ENCODE measurements around the gene FEM1A.
"Not testable (repeated sequence)": the region's sequence is repeated elsewhere in the genome, so short reads cannot be mapped to it uniquely, and the experiment has no call there.

FEM1A gene

DNA sequence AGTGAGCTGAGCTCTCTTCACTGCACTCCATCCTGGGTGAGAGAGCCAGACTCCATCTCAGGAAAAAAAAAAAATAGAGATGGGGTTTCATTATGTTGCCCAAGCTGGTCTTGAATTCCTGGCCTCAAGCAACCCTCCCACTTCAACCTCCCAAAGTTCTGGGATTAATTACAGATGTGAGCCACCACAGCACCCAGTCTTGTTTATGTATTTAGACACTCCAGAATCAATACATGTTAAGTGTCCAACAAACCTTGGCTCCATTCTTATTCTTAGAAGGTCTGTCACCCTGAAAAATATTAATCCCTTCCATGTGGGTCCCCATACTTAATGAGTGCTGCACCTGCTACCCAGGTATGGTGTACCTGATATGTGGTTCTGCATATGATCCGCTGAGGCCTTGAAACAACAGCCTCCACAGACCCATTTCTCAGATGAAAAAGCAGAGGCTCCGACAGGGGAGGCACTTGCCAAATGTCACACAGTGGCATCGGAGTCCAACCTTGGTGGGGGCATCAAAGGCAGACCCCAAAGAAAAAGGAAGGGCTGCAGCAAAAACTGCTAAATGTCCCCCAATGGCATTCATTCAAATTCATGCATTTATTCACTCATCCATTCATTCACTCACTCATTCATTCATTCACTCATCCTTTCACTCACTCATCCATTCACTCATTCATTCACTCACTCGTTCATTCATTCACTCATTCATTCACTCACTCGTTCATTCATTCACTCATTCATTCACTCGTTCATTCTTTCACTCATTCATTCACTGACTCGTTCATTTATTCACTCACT is 23.3 kb downstream of the FEM1A start:
- DNase-seq = no peak

DNA sequence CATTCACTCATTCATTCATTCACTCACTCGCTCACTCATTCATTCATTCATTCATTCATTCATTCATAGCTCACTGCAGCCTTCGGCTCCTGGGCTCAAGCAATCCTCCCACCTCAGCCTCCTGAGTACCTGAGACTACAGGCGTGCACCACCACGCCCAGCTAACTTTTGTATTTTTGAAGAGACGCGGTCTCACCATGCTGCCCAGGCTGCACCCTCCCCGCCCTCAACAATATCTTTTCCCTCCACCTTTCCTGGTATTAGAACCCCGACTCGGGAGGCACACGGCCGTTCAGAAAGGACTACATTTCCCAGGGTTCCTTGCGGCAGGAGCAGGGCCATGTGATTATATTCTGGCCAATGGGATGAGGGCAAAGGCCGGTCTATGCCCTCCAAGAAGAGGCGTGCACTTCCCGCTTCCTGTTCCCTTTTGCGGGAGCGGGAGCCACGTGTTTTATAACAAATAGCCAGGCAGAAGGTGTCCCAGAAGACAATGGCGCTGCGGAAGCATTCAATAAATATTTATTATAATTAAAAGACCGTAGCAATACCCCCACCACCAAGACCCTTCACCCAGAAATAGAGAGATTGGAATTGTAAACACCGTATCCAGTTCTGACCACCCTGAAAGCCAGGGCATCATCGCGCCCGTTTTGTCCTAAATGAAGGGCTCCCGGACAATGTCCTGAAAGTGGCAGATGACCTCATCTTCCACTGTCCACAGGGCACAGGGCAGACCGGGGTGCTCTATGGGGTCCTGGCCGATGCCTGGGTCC is 24.1 kb downstream of the FEM1A start:
- peak; percentile 88 for DNase-seq

DNA sequence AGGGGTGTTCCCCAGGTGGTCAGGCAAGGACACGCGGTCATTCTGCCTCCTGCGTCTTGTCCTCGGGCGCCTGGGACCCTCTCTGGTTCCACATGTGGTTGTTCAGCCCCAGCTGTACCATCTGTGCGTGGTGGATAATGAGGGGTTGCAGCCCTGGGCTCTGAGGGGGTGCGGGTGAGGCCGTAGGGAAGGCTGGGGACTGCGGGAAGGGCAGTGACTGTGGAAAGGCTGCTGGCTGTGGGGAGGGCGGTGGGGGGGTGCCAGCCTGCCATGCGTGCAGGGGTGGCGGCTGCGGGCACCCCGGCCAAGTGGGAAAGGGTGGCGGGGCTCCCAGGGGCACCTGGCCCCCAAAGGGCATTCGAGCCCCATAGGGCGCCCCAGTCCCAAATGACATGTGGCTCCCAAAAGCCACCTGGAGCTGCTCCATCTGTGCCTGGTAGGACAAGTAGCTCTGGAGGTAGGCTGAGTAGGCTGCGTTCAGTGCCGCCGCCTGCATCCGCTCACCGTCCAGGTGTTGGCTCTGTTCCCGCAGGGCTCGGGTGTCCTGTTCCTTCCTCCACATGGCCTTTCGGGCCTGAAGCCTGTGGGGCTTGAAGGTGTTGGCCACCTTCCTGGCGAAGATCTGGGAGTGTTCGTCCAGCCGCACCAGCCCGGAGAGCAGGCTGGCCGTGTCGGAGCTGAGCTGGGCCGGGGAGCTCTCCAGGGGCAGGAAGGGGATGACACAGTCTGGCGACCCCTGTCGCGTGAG is 24.8 kb downstream of the FEM1A start:
- no peak for DNase-seq

DNA sequence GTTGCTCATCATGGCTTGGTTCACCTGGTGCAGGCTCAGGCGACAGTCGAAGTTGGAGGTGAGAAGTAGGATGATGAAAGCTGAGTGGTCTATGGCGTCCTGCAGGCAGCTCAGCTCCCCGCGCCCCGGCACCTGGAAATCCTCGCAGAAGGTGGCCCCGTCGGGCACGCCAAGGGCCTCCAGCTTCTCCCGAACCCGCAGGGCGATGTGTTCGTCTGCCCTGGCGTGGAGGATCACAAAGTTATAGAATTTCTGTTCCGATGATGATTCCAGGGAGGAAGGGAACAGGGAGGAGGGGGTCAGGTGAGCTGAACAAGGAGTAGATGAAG is 25.4 kb downstream of the FEM1A start:
- DNase-seq = no peak

DNA sequence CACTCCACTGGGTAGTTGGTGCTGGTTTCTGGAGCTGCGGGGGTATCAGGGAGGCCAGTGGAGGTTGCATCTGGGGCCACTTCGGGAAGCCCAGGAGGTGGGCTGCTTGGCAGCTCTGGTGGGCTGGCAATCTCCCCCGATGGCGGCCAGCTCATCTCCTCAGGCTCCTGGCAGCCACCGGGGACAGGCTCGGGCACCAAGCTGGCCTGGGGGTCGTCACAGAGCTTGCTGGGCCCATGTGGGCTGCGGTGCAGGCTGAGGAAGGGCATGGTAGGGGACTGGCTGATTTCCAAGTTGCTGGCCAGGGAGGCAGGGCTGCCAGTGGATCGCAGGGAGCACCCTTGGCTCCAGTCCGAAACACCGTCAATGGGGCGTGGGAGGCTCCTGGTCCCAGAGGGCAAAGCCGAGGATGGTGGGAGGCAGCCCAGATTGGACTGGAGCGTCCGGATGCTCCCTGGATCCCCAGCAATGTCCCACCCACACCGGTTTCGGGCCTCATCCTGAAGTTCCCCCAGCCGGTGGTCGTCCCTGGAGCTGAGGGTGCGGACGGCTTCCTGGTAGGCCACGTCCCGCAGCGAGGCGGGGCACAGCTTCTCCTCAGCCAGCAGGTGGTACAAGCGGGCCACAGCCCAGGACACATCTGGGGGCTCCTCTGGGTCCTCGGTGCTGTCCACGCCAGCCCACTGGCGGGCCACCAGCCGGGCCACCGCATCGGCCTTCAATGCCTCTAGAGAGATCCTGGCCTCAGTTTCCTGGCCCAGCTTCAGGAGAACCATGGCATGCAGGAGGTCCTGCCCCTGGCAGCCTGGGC is 26.1 kb downstream of the FEM1A start:
- no peak for DNase-seq

DNA sequence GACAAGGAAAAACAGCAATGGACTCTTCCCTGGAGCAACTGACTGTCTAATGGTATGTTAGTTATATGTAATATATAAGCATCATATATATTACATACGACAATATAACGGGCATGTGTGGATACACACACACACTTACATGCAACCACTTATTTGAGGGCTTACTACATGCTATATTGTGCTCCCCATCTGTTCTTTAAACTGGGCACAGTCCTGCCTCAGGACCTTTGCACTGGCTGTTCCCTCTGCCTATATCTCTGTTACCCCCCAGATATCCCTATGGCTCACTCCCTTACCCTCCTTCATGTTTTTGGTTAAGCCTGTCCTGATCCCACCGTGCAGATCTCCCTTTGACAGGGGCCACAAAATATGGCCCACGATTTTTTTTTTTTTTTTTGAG is 29.7 kb downstream of the FEM1A start:
- no peak for DNase-seq

DNA sequence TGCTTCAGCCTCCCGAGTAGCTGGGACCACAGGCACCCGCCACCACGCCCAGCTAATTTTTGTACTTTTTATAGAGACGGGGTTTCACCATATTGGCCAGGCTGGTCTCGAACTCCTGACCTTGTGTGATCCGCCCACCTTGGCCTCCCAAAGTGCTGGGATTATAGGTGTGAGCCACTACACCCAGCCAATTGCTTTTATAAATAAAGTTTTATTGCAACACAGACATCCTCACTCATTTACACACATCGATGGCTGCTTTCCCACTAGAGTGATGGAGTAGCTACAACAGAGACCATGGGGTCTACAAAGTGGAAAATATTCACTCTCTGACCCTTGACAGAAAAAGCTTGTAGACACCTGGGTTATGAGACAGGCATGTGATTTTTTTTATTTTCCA is 30.8 kb downstream of the FEM1A start:
- DNase-seq = not testable (repeated sequence)

DNA sequence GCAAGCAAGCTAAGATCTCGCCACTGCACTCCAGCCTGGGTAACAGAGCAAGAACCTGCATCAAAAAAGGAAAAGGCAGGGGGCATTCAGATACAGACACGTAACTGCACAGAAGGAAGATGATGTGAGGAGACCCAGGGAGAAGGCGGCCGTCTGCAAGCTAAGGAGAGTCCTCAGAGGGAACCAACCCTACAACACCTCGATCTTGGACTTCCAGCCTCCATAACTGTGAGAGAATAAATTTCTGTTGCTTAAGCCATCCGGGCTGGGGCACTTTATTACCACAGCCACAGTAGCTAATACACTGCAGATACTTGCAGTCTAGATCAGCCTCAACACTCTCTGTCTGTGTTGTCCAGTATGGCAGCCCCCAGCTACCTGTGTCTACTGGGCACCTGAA is 32.0 kb downstream of the FEM1A start:
- DNase-seq = no peak

DNA sequence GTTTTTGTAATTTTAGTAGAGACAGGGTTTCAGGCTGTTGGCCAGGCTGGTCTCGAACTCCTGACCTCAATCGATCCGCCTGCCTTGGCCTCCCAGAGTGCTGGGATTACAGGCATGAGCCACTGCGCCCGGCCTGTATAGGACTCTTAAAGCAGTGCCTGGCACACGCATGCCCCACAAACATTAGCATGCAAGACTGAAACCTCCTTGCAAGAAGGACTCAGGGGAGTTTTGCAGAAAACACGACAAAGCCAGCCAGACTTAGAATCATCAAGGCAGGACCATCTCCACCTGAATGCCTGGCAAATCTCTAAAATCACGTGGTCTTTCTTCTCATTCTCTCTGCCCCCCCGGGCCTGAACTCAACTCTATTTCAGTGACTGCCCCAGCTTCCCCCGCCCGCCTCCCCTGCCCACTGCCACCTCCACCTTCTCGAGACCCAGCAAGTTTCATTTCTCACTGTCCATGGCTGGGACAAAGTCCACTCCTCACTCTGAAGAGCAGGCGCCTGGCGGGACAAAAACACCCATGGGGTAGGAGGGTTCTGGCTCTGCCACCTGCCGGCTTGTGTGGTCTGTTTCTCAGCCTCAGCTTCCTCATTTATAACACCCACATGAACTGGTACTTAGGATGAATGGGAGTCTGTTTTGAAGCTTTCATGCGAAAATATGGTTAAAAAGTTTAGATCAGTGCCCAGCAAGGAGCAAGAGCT is 37.6 kb downstream of the FEM1A start:
- no peak for DNase-seq

DNA sequence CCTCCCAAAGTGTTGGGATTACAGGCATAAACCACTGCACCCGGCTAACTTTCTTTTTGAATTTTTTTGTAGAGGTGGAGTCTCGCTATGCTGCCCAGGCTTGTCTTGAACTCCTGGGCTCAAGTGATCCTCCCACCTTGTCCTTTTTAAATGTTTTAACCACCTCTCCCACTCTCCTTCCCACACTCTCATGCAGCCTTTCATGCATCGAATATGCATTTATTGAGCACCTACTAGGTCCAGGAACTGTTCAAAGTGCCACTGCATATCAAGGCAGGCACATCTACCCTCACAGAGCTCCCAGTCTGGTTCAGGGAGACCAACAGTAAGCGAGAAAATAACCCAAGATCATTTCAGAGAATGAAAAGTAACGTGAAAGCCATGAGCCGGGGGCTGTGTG is 38.8 kb downstream of the FEM1A start:
- DNase-seq = no peak

DNA sequence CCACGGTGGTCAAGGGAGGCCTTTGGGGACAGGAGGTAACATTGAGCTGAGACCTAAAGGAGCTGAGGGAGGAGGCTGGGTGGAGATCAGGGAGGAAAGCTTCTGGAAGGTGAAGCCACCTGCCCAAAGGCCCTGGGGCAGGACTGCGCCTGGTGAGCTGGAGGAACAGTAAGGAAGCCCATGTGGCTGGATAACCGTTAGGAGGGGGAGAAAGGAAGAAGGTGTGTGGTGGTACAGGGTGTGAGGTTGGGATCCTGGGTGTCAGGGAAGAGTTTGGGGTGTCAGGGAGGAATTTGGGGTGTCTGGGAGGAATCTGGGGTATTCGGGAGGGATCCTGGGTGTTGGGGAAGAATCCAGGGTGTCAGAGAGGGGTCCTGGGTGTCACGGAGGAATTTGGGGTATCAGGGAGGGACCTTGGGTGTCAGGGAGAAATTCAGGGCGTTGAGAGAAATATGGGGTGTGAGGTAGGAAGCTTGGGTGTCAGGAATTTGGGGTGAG is 39.3 kb downstream of the FEM1A start:
- no peak for DNase-seq

DNA sequence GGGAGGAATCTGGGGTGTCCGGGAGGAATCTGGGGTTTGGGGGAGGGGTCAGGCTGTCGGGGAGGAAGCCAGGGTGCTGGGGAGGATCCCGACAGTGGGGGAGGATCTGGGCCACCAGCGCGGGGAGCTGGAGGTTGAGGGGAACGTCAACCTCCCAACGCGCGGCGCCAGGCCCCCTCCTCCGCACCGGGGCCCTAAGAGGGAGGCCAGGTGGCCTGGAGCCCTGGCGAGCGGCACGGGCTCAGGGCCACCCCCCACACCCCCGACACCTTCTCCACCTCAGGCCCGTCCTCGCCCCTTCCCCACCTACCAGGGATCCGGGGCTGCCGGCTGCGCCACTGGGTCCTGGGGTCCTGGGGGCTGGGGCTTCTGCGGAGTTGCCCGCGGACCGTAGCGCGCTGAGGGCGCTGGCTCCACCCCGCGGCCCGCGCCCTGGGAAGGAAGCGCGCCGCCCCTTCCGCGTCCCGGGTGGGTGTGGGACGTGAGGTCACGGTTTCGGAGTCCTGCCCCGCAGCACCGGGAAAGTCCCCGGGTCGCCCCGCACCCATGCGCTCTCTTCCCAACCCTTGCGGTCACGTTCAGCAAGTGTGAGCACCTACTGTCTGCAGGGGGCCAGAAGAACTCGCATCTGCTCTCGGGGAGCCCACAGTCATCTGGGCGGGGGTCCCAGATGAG is 39.9 kb downstream of the FEM1A start, which contains the start of gene TICAM1:
Gene TICAM1 (minus strand): TSS at position 409 of the 675 bp plus-strand sequence. CDS start 13,335 bp downstream, outside the sequence.
- peak; percentile 88 for DNase-seq

DNA sequence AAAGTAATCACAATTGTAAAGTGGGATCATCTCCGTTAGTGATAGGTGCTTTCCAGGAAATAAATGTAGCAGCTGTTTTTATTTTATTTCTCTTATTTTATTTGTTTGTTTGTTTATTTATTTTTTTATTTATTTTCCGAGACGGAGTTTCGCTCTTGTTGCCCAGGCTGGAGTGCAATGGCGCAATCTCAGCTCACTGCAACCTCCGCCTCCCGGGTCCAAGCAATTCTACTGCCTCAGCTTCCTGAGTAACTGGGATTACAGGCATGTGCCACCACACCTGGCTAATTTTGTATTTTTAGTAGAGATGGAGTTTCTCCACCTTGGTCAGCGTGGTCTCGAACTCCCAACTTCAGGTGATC is 40.4 kb downstream of the FEM1A start:
- not testable (repeated sequence) for DNase-seq

DNA sequence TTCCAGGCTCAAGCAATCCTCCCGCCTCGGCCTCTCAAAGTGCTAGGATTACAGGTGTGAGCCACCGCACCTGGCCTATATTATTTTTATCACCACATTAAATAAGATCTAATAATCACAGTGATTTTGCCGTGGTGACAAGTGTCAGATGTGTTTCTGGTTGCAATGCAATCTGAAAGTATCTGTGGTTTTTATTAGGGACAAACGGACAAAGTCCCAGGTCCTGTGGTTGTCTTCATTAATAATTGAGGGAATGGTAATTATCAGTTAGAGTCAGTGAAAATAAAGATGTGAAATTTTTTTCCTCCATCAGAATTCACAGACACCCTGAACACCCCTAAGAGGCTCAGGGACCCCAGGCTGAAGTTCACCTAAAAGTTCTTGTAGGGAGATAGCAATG is 41.2 kb downstream of the FEM1A start:
- DNase-seq = no peak

DNA sequence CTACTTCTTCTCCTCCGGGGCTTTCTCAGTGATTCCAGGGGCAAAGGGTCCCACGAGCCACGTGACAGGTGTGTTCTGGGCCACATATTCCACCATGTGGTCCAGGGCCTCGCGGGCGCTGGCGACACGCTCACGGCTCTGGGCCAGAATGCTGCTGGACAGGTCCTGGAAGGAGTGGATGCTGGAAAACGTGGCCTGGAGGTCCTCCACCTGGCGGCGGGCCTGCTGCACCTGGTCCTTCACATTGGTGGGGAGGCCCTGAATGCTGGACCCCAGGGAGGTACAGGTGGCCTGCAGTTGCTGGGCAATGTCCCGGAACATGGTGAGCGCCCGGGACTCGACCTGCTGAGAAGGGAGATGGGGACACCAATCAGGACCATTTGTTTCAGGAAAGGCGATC is 47.7 kb downstream of the FEM1A start:
- no peak for DNase-seq

DNA sequence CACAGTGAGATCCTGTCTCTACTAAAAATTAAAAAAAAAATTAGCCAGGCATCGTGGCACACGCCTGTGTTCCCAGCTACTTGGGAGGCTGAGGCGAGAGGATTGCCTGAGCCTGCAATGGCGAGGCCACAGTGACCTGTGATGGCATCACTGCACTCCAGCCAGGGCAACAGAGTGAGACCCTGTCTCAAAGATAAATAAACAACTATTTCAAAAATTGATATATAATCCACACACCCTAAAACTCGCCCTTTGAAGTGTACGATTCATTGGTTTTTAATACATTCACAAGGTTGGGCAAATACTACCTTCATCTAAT is 52.1 kb downstream of the FEM1A start:
- no peak for DNase-seq

DNA sequence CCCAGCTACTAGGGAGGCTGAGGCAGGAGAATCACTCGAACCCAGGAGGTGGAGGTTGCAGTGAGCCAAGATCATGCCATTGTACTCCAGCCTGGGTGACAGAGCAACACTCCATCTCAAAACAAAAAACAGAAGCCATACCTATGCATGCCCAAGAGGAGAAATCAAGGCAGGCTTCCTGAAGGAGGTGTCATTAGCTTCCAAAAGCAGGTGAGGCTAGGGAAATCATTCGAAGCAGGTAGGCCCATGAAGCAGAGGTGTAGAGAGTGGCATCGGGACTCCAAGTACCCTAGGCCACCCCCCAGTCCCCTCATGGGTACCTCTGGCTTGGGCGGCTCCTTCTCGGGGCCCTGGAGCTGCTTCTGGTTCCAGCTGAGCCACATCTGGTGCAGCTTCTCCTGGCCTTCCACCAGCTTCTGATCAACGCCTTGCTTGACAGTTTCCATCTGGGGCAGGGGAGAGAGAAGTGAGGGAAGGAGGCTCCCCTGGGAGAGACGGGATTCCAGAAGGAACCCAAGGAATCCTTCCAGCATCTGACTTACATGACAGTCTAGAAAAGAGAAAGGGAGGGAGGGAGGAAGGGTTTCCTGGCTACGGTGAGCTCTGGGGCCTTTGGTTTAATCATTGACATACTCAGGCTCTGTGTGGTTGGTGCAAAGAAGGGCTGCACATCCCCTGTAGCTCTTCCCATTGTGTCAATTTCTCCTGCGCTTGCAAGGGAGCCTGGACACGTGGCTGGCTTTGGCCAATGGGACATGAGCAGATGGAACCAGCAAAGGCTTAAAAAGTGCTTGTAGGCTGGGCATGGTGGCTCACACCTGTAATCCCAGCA is 53.0 kb downstream of the FEM1A start:
- no peak for DNase-seq

DNA sequence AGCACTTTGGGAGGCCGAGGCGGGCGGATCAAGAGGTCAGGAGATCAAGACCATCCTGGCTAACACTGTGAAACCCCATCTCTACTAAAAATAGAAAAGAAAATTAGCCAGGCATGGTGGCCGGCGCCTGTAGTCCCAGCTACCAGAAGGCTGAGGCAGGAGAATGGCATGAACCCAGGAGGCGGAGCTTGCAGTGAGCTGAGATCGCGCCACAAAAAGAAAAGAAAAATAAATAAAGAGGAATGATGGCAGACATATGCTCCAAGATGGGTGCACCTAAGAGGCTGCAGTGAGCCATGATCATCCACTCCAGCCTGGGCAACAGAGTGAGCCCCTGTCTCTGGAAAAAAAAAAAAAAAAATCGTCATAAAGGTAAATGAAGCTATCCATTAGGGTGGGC is 54.4 kb downstream of the FEM1A start:
- not testable (repeated sequence) for DNase-seq

DNA sequence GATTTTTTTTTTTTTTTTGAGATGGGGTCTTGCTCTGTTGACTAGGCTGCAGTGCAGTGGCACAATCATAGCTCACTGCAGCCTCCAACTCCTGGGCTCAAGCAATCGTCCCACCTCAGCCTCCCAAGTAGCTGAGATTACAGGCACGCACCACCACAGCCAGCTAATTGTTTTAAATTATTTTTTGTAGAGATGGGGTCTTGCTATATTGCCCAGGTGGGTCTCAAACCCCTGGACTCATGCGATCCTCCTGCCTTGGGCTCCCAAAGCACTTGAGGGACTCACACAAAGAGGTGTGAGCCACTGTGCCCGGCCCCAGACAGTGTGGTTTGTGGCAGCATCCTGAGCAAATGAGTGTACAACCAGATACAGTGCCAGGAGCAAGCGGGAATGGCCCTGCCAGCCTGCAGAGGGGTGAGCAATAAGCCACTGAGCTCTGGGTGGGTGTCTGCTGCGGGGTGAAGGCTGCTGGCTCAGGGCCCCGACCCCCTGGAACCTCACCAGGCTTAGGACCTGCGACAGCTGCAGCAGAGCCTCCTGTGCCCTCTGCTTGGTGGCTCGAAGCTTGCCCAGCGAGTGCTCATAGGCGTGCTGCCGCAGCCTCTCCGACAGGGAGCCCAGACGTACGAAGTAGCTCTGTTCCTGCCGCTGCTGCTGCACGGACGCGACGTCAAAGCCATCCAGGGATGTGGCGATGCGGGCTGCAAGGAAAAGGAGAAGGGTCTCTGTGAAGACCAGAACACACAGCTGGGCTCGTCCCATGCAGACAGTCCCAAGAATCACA is 55.8 kb downstream of the FEM1A start:
- DNase-seq = no peak

DNA sequence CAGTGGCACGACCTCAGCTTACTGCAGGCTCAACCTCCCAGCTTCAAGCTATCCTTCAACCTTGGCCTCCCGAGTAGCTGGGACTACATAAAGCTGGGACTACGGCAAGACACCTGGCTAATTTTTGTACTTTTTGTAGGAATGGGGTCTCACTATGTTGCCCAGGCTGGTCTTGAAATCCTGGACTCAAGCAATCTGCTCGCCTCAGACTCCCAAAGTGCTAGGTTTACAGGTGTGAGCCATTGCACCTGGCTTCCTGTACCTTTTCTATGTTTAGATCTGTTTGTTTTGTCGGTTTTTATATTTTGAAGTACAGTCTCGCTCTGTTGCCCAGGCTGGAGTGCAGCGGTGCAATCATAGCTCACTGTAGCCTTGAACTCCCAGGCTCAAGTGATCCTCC is 57.5 kb downstream of the FEM1A start:
- no peak for DNase-seq
